HepG2 (cell line): ENCODE data around the gene CCDC201. TPM values are rescaled to one million over a fixed set of nuclear protein-coding genes. Genes with fewer than 3 reads are reported as not detected.

Experiments
- ARHGAP35 ChIP-seq: sonication (generic); formaldehyde crosslinking; IDR thresholded peaks from 2 replicates; pipeline ENCODE4 v1.9.0; 2022; ENCODE audit warnings: mild to moderate bottlenecking, inconsistent platforms, moderate library complexity, missing genetic modification reagents, borderline replicate concordance
- BRCA1 ChIP-seq: sonication (generic); formaldehyde crosslinking; IDR thresholded peaks from 2 replicates; pipeline ENCODE4 v1.4.0; 2020; ENCODE audit warnings: missing genetic modification reagents
- CEBPB ChIP-seq: IDR thresholded peaks from 2 replicates; pipeline ENCODE4 v1.6.1; 2011; ENCODE audit warnings: low read depth, low read length, improper control_type of control experiment, borderline replicate concordance
- DRAP1 ChIP-seq: IDR thresholded peaks from 2 replicates; pipeline ENCODE4 v1.6.1; 2016; ENCODE audit warnings: missing genetic modification reagents, missing compliant biosample characterization
- KAT2B ChIP-seq: fragments of 150-350 bp; IDR thresholded peaks from 2 replicates; pipeline ENCODE4 v1.6.1; 2014; ENCODE audit warnings: low read depth, low read length, borderline replicate concordance
- KLF9 ChIP-seq: IDR thresholded peaks from 2 replicates; pipeline ENCODE4 v1.6.1; 2016; ENCODE audit warnings: low read depth
- KMT2A ChIP-seq: sonication (generic); formaldehyde crosslinking; IDR thresholded peaks from 2 replicates; pipeline ENCODE4 v1.4.0; 2020; ENCODE audit warnings: missing genetic modification reagents
- MIER3 ChIP-seq: IDR thresholded peaks from 2 replicates; pipeline ENCODE4 v1.6.1; 2016; ENCODE audit warnings: missing compliant biosample characterization, borderline replicate concordance
- MTA3 ChIP-seq: sonication (generic); formaldehyde crosslinking; IDR thresholded peaks from 2 replicates; pipeline ENCODE4 v1.4.0; 2020; ENCODE audit warnings: missing genetic modification reagents
- SMAD9 ChIP-seq: sonication (generic); formaldehyde crosslinking; IDR thresholded peaks from 2 replicates; pipeline ENCODE4 v1.5.1; 2020; ENCODE audit warnings: mild to moderate bottlenecking, missing genetic modification reagents
- TEF ChIP-seq: sonication (generic); formaldehyde crosslinking; IDR thresholded peaks from 2 replicates; pipeline ENCODE4 v1.5.0; 2020; ENCODE audit warnings: missing genetic modification reagents
- TERF1 ChIP-seq: sonication (generic); formaldehyde crosslinking; IDR thresholded peaks from 2 replicates; pipeline ENCODE4 v1.8.0; 2022; ENCODE audit warnings: mild to moderate bottlenecking, missing genetic modification reagents, moderate library complexity
- ZFAT ChIP-seq: sonication (generic); formaldehyde crosslinking; conservative IDR thresholded peaks from 2 replicates; pipeline ENCODE4 v1.8.1; 2023; ENCODE audit warnings: missing genetic modification reagents, inconsistent platforms
- ZFX ChIP-seq: sonication (generic); formaldehyde crosslinking; IDR thresholded peaks from 2 replicates; pipeline ENCODE4 v1.4.0; 2020; ENCODE audit warnings: mild to moderate bottlenecking, low read depth, missing genetic modification reagents, moderate library complexity
- ZNF121 ChIP-seq: sonication (generic); formaldehyde crosslinking; IDR thresholded peaks from 2 replicates; pipeline ENCODE4 v1.5.0; 2020; ENCODE audit warnings: mild to moderate bottlenecking, missing genetic modification reagents
- ZNF333 ChIP-seq: sonication (generic); formaldehyde crosslinking; IDR thresholded peaks from 2 replicates; pipeline ENCODE4 v1.4.0; 2020; ENCODE audit warnings: mild to moderate bottlenecking, missing genetic modification reagents, borderline replicate concordance
- ZNF75D ChIP-seq: sonication (generic); formaldehyde crosslinking; IDR thresholded peaks from 2 replicates; pipeline ENCODE4 v1.8.1; 2023; ENCODE audit warnings: missing genetic modification reagents, mild to moderate bottlenecking, borderline replicate concordance
- ZNF776 ChIP-seq: sonication (generic); formaldehyde crosslinking; IDR thresholded peaks from 2 replicates; pipeline ENCODE4 v1.4.0; 2020; ENCODE audit warnings: mild to moderate bottlenecking, missing genetic modification reagents
- ZNF788 ChIP-seq: sonication (generic); formaldehyde crosslinking; IDR thresholded peaks from 2 replicates; pipeline ENCODE4 v1.5.0; 2020; ENCODE audit warnings: mild to moderate bottlenecking, missing genetic modification reagents, borderline replicate concordance
- ZSCAN5A ChIP-seq: sonication (generic); formaldehyde crosslinking; IDR thresholded peaks from 2 replicates; pipeline ENCODE4 v1.8.0; 2022; ENCODE audit warnings: mild to moderate bottlenecking, missing genetic modification reagents, borderline replicate concordance
- polyA plus RNA-seq, 8 experiments: library from polyadenylated mRNA; depleted of rRNA in 3 of 8; stranded (reverse) in 7 of 8; unstranded in 1 of 8; fragments of >200 nt; fragmentation: Illumina TruSeq in 4 of 8; extraction: Trizol in 4 of 8; gene quantifications; 2 replicates each; pipeline versions ENCODE4 v1.2.1 to v1.2.3, GENCODE V29; 2011 to 2016; ENCODE audit warnings: low read depth in 4 of 8, missing spikeins in 1 of 8, mixed read lengths in 1 of 8; ENCODE audit not compliant: insufficient read depth in 1 of 8
- total RNA-seq, 5 experiments: library from RNA; depleted of rRNA; stranded (reverse); fragments of >200 nt; fragmentation: Illumina TruSeq; extraction: Trizol; gene quantifications; 2 replicates each; pipeline ENCODE4 v1.2.3, GENCODE V29; 2016; ENCODE audit warnings: low read depth in 1 of 5
- TF ChIP-seq, protein P1 (sequence below): sonication (generic); formaldehyde crosslinking; IDR thresholded peaks from 2 replicates; pipeline ENCODE4 v1.4.0; 2020; ENCODE audit warnings: missing genetic modification reagents

The CCDC201 gene
- total and polyA plus RNA-seq, 2 of the 13 experiments (the other 11 are each of a cell fraction or from before 2014, with no cell fraction given), result 0.92 TPM; not detected in 1

GRCh38 chr7:45890125-45890901 is 17.4 kb upstream of the CCDC201 start (continued):
- TF ChIP-seq MTA3 (CRISPR knock-in tag) (no peak), TEF (CRISPR knock-in tag) (no peak), DRAP1 (CRISPR knock-in tag) (no peak), ZNF333 (no peak), TERF1 (no peak), ZFX (peak; percentile 38; the same call in 1 of the 2 replicates), BRCA1 (no peak), ZNF75D (no peak), KLF9 (CRISPR knock-in tag) (no peak), ZFAT (CRISPR knock-in tag) (no peak), SMAD9 (no peak), KMT2A (CRISPR knock-in tag) (no peak), ZSCAN5A (CRISPR knock-in tag) (no peak), ARHGAP35 (no peak), ZNF121 (CRISPR knock-in tag) (no peak), ZNF788 (peak; percentile 26; the same call in 1 of the 2 replicates), MIER3 (no peak), CEBPB (no peak), KAT2B (no peak), ZNF776 (CRISPR knock-in tag) (no peak)
- TF ChIP-seq, protein P1, sequence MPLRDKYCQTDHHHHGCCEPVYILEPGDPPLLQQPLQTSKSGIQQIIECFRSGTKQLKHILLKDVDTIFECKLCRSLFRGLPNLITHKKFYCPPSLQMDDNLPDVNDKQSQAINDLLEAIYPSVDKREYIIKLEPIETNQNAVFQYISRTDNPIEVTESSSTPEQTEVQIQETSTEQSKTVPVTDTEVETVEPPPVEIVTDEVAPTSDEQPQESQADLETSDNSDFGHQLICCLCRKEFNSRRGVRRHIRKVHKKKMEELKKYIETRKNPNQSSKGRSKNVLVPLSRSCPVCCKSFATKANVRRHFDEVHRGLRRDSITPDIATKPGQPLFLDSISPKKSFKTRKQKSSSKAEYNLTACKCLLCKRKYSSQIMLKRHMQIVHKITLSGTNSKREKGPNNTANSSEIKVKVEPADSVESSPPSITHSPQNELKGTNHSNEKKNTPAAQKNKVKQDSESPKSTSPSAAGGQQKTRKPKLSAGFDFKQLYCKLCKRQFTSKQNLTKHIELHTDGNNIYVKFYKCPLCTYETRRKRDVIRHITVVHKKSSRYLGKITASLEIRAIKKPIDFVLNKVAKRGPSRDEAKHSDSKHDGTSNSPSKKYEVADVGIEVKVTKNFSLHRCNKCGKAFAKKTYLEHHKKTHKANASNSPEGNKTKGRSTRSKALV (CRISPR knock-in tag), result 0 out of 2 replicates have a peak, but pooled peaks have one; percentile 42
